H9 (cell line): ENCODE measurements around the gene LDB3. TPM values are rescaled to one million over a fixed set of nuclear protein-coding genes. Genes with fewer than 3 reads are reported as not detected.

Source experiments
- DNase-seq: peaks from one replicate; pipeline ENCODE4 v3.0.0-alpha.2; 2017
- H2AFZ ChIP-seq: one replicate; pipeline ENCODE4 v1.6.1; 2013; ENCODE audit warnings: mild to moderate bottlenecking, low read length, control low read depth, moderate library complexity
- H2AK5ac ChIP-seq: 2 replicates; pipeline ENCODE4 v1.6.1; 2013; ENCODE audit warnings: low read length, control low read depth, mixed read lengths; ENCODE audit not compliant: insufficient read length
- H2BK120ac ChIP-seq: one replicate; pipeline ENCODE4 v1.6.1; 2013; ENCODE audit warnings: low read depth, mild to moderate bottlenecking, low read length, control low read depth, inconsistent platforms; ENCODE audit not compliant: poor library complexity, severe bottlenecking
- H2BK12ac ChIP-seq: 2 replicates; pipeline ENCODE4 v1.6.1; 2013; ENCODE audit warnings: low read length, control low read depth, mixed read lengths, low read depth; ENCODE audit not compliant: insufficient read length
- H2BK15ac ChIP-seq: 2 replicates; pipeline ENCODE4 v1.6.1; 2013; ENCODE audit warnings: low read depth, low read length, control low read depth
- H2BK20ac ChIP-seq: one replicate; pipeline ENCODE4 v1.6.1; 2013; ENCODE audit warnings: low read depth, mild to moderate bottlenecking, low read length, control low read depth, inconsistent platforms; ENCODE audit not compliant: poor library complexity, severe bottlenecking
- H2BK5ac ChIP-seq: 2 replicates; pipeline ENCODE4 v1.6.1; 2013; ENCODE audit warnings: low read length, control low read depth, mixed read lengths; ENCODE audit not compliant: insufficient read length
- H3K14ac ChIP-seq: 2 replicates; pipeline ENCODE4 v1.6.1; 2013; ENCODE audit warnings: low read length, control low read depth; ENCODE audit not compliant: insufficient read depth
- H3K18ac ChIP-seq: 2 replicates; pipeline ENCODE4 v1.6.1; 2013; ENCODE audit warnings: low read depth, mild to moderate bottlenecking, mixed read lengths, low read length, control low read depth; ENCODE audit not compliant: insufficient read length
- H3K23ac ChIP-seq: 2 replicates; pipeline ENCODE4 v1.6.1; 2013; ENCODE audit warnings: low read length, control low read depth, mixed read lengths, low read depth; ENCODE audit not compliant: insufficient read length
- H3K23me2 ChIP-seq: 2 replicates; pipeline ENCODE4 v1.6.1; 2013; ENCODE audit warnings: low read depth, mild to moderate bottlenecking, mixed read lengths, low read length, control low read depth; ENCODE audit not compliant: insufficient read length, poor library complexity, severe bottlenecking
- H3K27ac ChIP-seq: 2 replicates; pipeline ENCODE4 v1.5.1; 2013; ENCODE audit warnings: low read length, control low read depth, mixed read lengths, low read depth; ENCODE audit not compliant: insufficient read length
- H3K27me3 ChIP-seq: 2 replicates; pipeline ENCODE4 v1.6.1; 2013; ENCODE audit warnings: low read length, control low read depth, inconsistent platforms; ENCODE audit not compliant: insufficient read depth
- H3K4ac ChIP-seq: 2 replicates; pipeline ENCODE4 v1.6.1; 2013; ENCODE audit warnings: low read depth, mild to moderate bottlenecking, control low read depth, inconsistent platforms, low read length, moderate library complexity
- H3K4me1 ChIP-seq: 2 replicates; pipeline ENCODE4 v1.6.1; 2013; ENCODE audit warnings: low read length, control low read depth, inconsistent platforms; ENCODE audit not compliant: insufficient read depth
- H3K4me2 ChIP-seq: 2 replicates; pipeline ENCODE4 v1.6.1; 2013; ENCODE audit warnings: low read length, control low read depth, mixed read lengths; ENCODE audit not compliant: insufficient read length, insufficient read depth
- H3K56ac ChIP-seq: 2 replicates; pipeline ENCODE4 v1.6.1; 2013; ENCODE audit warnings: low read depth, mild to moderate bottlenecking, mixed read lengths, low read length, control low read depth; ENCODE audit not compliant: insufficient read length
- H3K79me1 ChIP-seq: 2 replicates; pipeline ENCODE4 v1.6.1; 2013; ENCODE audit warnings: low read depth, mild to moderate bottlenecking, moderate library complexity, low read length, control low read depth, inconsistent platforms; ENCODE audit not compliant: insufficient read depth, poor library complexity, severe bottlenecking
- H3K79me2 ChIP-seq: 2 replicates; pipeline ENCODE4 v1.6.1; 2013; ENCODE audit warnings: low read length, control low read depth, inconsistent platforms; ENCODE audit not compliant: insufficient read depth
- H3K9ac ChIP-seq: 2 replicates; pipeline ENCODE4 v1.6.1; 2013; ENCODE audit warnings: low read length, control low read depth, mixed read lengths; ENCODE audit not compliant: insufficient read length; ENCODE audit errors: extremely low read depth
- H3K9me3 ChIP-seq: one replicate; pipeline ENCODE4 v1.6.1; 2013; ENCODE audit warnings: low read depth, low read length, inconsistent platforms; ENCODE audit not compliant: control insufficient read depth
- H3T11ph ChIP-seq: one replicate; pipeline ENCODE4 v1.6.1; 2013; ENCODE audit warnings: mild to moderate bottlenecking, low read length, control low read depth, inconsistent platforms
- H4K20me1 ChIP-seq: one replicate; pipeline ENCODE4 v1.6.1; 2013; ENCODE audit not compliant: control insufficient read depth, insufficient read length, insufficient read depth
- H4K5ac ChIP-seq: 2 replicates; pipeline ENCODE4 v1.6.1; 2013; ENCODE audit warnings: low read depth, mild to moderate bottlenecking, mixed read lengths, low read length, control low read depth; ENCODE audit not compliant: insufficient read length
- H4K8ac ChIP-seq: replicated peaks from 2 replicates; pipeline ENCODE4 v1.6.1; 2013; ENCODE audit warnings: low read length, control low read depth, mixed read lengths, low read depth; ENCODE audit not compliant: insufficient read length
- H4K91ac ChIP-seq: 2 replicates; pipeline ENCODE4 v1.6.1; 2013; ENCODE audit warnings: low read depth, mild to moderate bottlenecking, moderate library complexity, mixed read lengths, low read length, control low read depth; ENCODE audit not compliant: insufficient read length
- H3K27ac Mint-ChIP-seq, 3 experiments: 2 replicates in 2 of 3; 3 replicates in 1 of 3; pipeline ENCODE4 v1.8.0; 2020 to 2021; ENCODE audit warnings: mixed read lengths in 3 of 3, mild to moderate bottlenecking in 1 of 3, moderate library complexity in 1 of 3
- H3K27me3 Mint-ChIP-seq: 2 replicates; pipeline ENCODE4 v1.8.0; 2021; ENCODE audit warnings: low read depth, mild to moderate bottlenecking, moderate library complexity, mixed read lengths
- H3K36me3 Mint-ChIP-seq, 3 experiments: 2 replicates in 2 of 3; 3 replicates in 1 of 3; pipeline ENCODE4 v1.8.0; 2020 to 2021; ENCODE audit warnings: low read depth in 3 of 3, mixed read lengths in 3 of 3; ENCODE audit not compliant: insufficient read depth in 1 of 3
- H3K4me1 Mint-ChIP-seq, 2 experiments: 2 replicates each; pipeline ENCODE4 v1.8.0; 2020; ENCODE audit warnings: mixed read lengths in 2 of 2
- H3K4me3 Mint-ChIP-seq, 2 experiments: 2 replicates in 1 of 2; 3 replicates in 1 of 2; pipeline ENCODE4 v1.8.0; 2020 to 2021; ENCODE audit warnings: mild to moderate bottlenecking in 2 of 2, mixed read lengths in 2 of 2, moderate library complexity in 1 of 2
- H3K9me3 Mint-ChIP-seq, 2 experiments: 2 replicates in 1 of 2; 3 replicates in 1 of 2; pipeline ENCODE4 v1.8.0; 2020; ENCODE audit warnings: mild to moderate bottlenecking in 2 of 2, mixed read lengths in 2 of 2, moderate library complexity in 1 of 2
- CTCF ChIP-seq: fragments of 200-600 bp; sonication (generic); conservative IDR thresholded peaks from 3 replicates; pipeline ENCODE4 v1.8.0; 2021; ENCODE audit warnings: antibody characterized with exemption, mild to moderate bottlenecking
- WGBS: extraction: QIAGEN DNeasy Blood & Tissue Kit; methylation state at CpG from one replicate; pipeline ENCODE4 v1.1.7; 2013; ENCODE audit warnings: missing lambda C conversion rate, low lambda C conversion rate, mixed read lengths; ENCODE audit not compliant: insufficient read length; ENCODE audit errors: extremely low coverage; 5-methylcytosine and 5-hydroxymethylcytosine counted together
- total RNA-seq: library from RNA; stranded (reverse); gene quantifications from 2 replicates; pipeline ENCODE4 v1.2.1, GENCODE V29; 2021

The LDB3 gene
- total RNA-seq, 1 experiment from 2014 or later: 0.17 TPM

GRCh38 chr10:86721232-86721631 lies 52.9 kb downstream of the LDB3 start:
- H3K18ac ChIP-seq: no peak overlapping the region

More at GRCh38 chr10:86721232-86721631, 52.9 kb downstream of the LDB3 start:
- Histone ChIP-seq H3K27me3 (no peaks in the 10 kb centered on the region), H2BK120ac (no peak overlapping the region), H2AK5ac (no peak overlapping the region), H3K4ac (no peak overlapping the region), H3K4me2 (no peak overlapping the region), H4K20me1 (no peaks in the 10 kb centered on the region), H2BK20ac (no peak overlapping the region), H3K23ac (no peak overlapping the region), H3K79me2 (no peaks in the 10 kb centered on the region), H4K91ac (no peak overlapping the region), H4K5ac (no peak overlapping the region), H3K4me1 (no peaks in the 10 kb centered on the region), H3K79me1 (no peaks in the 10 kb centered on the region), H3K14ac (no peak overlapping the region), H2BK5ac (no peak overlapping the region), H2AFZ (no peak overlapping the region), H3K27ac (no peak overlapping the region), H3K56ac (no peak overlapping the region), H3K9me3 (no peaks in the 10 kb centered on the region), H3K9ac (no peak overlapping the region), H3T11ph (no peak overlapping the region), H2BK12ac (no peak overlapping the region), H2BK15ac (no peak overlapping the region), H3K23me2 (no peaks in the 10 kb centered on the region), H4K8ac (no peak overlapping the region)
- no peaks in the 10 kb centered on the region for H3K36me3 Mint-ChIP-seq
- H3K4me1 Mint-ChIP-seq: peaks cover 12 to 16% of the 10 kb centered on the region in 2 experiments
- no peak for TF ChIP-seq CTCF
- H3K4me3 Mint-ChIP-seq: no peak overlapping the region
- no peak for DNase-seq
- H3K27me3 Mint-ChIP-seq: no peaks in the 10 kb centered on the region; the same call in 1 of the 2 replicates
- no peaks in the 10 kb centered on the region for H3K9me3 Mint-ChIP-seq
- WGBS: no CpG with 5 or more reads among the region's 5 CpGs
- H3K27ac Mint-ChIP-seq: no peak overlapping the region
